Adrenal gland (tissue), 12 donors: ENCODE data around the gene ATP6V0A4. TPM values are rescaled to one million over a fixed set of nuclear protein-coding genes. Genes with fewer than 3 reads are reported as not detected.

ENCODE experiments used
- DNase-seq, 7 donors: peaks; one replicate each; pipeline ENCODE4 v3.0.0-alpha.2; 2019 to 2020
- H3K27ac ChIP-seq, 5 donors: fragments of 200-600 bp; sonication (generic) in 4 of 5; 1 replicate in 3 of 5; 2 replicates in 2 of 5; pipeline versions ENCODE4 v1.5.1 to v1.8.0; 2016 to 2020; ENCODE audit warnings: mild to moderate bottlenecking in 1 of 5
- H3K27me3 ChIP-seq: fragments of 200-600 bp; 2 replicates; pipeline ENCODE4 v1.8.0; 2021
- H3K36me3 ChIP-seq, 2 donors: fragments of 200-600 bp; replicated peaks in 1 of 2; 1 replicate in 1 of 2; 2 replicates in 1 of 2; pipeline versions ENCODE4 v1.5.1 to v1.8.0; 2018 to 2022
- H3K4me1 ChIP-seq, 2 donors: fragments of 200-600 bp; replicated peaks in 1 of 2; 1 replicate in 1 of 2; 2 replicates in 1 of 2; pipeline versions ENCODE4 v1.5.1 to v1.8.0; 2018 to 2021
- H3K4me3 ChIP-seq, 4 donors: fragments of 200-600 bp; sonication (generic) in 3 of 4; one replicate each; pipeline ENCODE4 v1.5.1; 2016 to 2018
- H3K9me3 ChIP-seq, 3 donors: fragments of 200-600 bp; sonication (generic) in 1 of 3; replicated peaks in 1 of 3; 1 replicate in 2 of 3; 2 replicates in 1 of 3; pipeline versions ENCODE4 v1.5.1 to v1.8.0; 2016 to 2021
- CTCF ChIP-seq, 6 experiments: fragments of 450-650 bp in 4 of 6; fragments of 200-600 bp in 2 of 6; sonication (generic) in 1 of 6; IDR thresholded peaks; 1 replicate in 5 of 6; 2 replicates in 1 of 6; pipeline versions ENCODE4 v1.5.1 to v1.8.0; 2016 to 2021; ENCODE audit warnings: antibody characterized with exemption in 6 of 6, mild to moderate bottlenecking in 2 of 6, moderate library complexity in 1 of 6
- POLR2A ChIP-seq, 2 donors: fragments of 450-650 bp; IDR thresholded peaks; one replicate each; pipeline ENCODE4 v1.6.1; 2017; ENCODE audit warnings: antibody characterized with exemption in 2 of 2, mild to moderate bottlenecking in 2 of 2, moderate library complexity in 1 of 2
- WGBS, 4 donors: extraction: QIAGEN DNeasy Blood & Tissue Kit in 2 of 4; methylation state at CpG; one replicate each; pipeline versions ENCODE4 v1.1.5 to v1.1.7; 2013 to 2017; 5-methylcytosine and 5-hydroxymethylcytosine counted together
- intact Hi-C, 2 donors: fragments of 100-400 bp; cut with DNase I; formaldehyde crosslinking; loops; one replicate each; pipeline versions ENCODE4 v1.14.1 to v1.15.0; 2022 to 2023
- polyA plus RNA-seq, 3 donors: library from polyadenylated mRNA; stranded (reverse); fragments of 200-250 nt in 2 of 3; fragments of 350-450 nt in 1 of 3; fragmentation: Illumina TruSeq in 1 of 3; extraction: RNeasy Lipid Tissue Mini Kit (QIAGEN cat#74804) in 1 of 3; gene quantifications; one replicate each; pipeline ENCODE4 v1.2.3, GENCODE V29; 2013 to 2014
- total RNA-seq, 9 donors: library from RNA; depleted of rRNA in 4 of 9; stranded (reverse); fragments of >200 nt in 4 of 9; fragments of 120-200 nt in 1 of 9; fragmentation: NEBNext Ultra II Directional in 1 of 9; extraction: Animal tissue kit (Norgen Biotek cat#: 25700) in 1 of 9; gene quantifications; one replicate each; pipeline versions ENCODE4 v1.1.0 to v1.2.4, GENCODE V29; 2013 to 2023
- donor health status: healthy with polysubstance abuse.
- donor health status: Bipolar disorder and iron deficiency.
- donor health status: DM: yes; HTN: yes; CAD: no.
- donor health status: DM: no; HTN: no; CAD: no.
- donor health status: DM: no; HTN: no; CAD: no.
- donor health status: DM: yes; HTN: yes; CAD: no.

The ATP6V0A4 gene
- total and polyA plus RNA-seq, 12 donors, result 0.22 TPM; not detected in 11

GRCh38 chr7:138770904-138771303, 27.1 kb downstream of the ATP6V0A4 start:
- no peaks in the 10 kb centered on the region for H3K4me1 ChIP-seq

GRCh38 chr7:138768241-138768640, 29.8 kb downstream of the ATP6V0A4 start:
- H3K27ac ChIP-seq, result no peak overlapping the region
- H3K36me3 ChIP-seq, result no peaks in the 10 kb centered on the region
- intact Hi-C loops, result no loop called here
- no peak for TF ChIP-seq CTCF (IDR thresholded peaks at IDR 0.05)
- no peak for TF ChIP-seq POLR2A (IDR thresholded peaks at IDR 0.05)
- no peaks in the 10 kb centered on the region for H3K9me3 ChIP-seq
- 33 to 91% (median 80%) methylated on average over 2 of the region's 2 CpGs for WGBS, 4 donors
- no peak overlapping the region for H3K4me3 ChIP-seq
- DNase-seq, result no peak
- H3K27me3 ChIP-seq, result no peaks in the 10 kb centered on the region
- H3K4me1 ChIP-seq, result no peaks in the 10 kb centered on the region

More at GRCh38 chr7:138770904-138771303, 27.1 kb downstream of the ATP6V0A4 start:
- DNase-seq, result no peak
- Histone ChIP-seq H3K36me3 (no peaks in the 10 kb centered on the region), H3K9me3 (no peaks in the 10 kb centered on the region), H3K27me3 (no peaks in the 10 kb centered on the region), H3K27ac (no peak overlapping the region), H3K4me3 (no peak overlapping the region)
- 91 to 96% (median 93%) methylated on average over 8 of the region's 8 CpGs for WGBS, 4 donors
- no peak for TF ChIP-seq POLR2A (IDR thresholded peaks at IDR 0.05)
- TF ChIP-seq CTCF (IDR thresholded peaks at IDR 0.05), result no peak
- intact Hi-C loops, result no loop called here

- H3K27me3 ChIP-seq, result no peaks in the 10 kb centered on the region
- intact Hi-C loops, result no loop called here
- DNase-seq, result no peak
- WGBS, 4 donors, result 60 to 72% (median 63%) methylated on average over 4 of the region's 4 CpGs
- no peaks in the 10 kb centered on the region for H3K9me3 ChIP-seq
- no peak overlapping the region for H3K4me3 ChIP-seq
- TF ChIP-seq CTCF (IDR thresholded peaks at IDR 0.05) (no peak), POLR2A (IDR thresholded peaks at IDR 0.05) (no peak)
- H3K27ac ChIP-seq, result no peak overlapping the region
- H3K4me1 ChIP-seq, result peaks cover 0 to 8% of the 10 kb centered on the region in 2 donors
- no peaks in the 10 kb centered on the region for H3K36me3 ChIP-seq
Observed at GRCh38 chr7:138756591-138757242, 41.3 kb downstream of the ATP6V0A4 start.

GRCh38 chr7:138755842-138756590, 42.0 kb downstream of the ATP6V0A4 start:
- TF ChIP-seq CTCF (IDR thresholded peaks at IDR 0.05) (no peak), POLR2A (IDR thresholded peaks at IDR 0.05) (no peak)
- H3K36me3 ChIP-seq, result no peaks in the 10 kb centered on the region
- no peaks in the 10 kb centered on the region for H3K9me3 ChIP-seq
- no peak overlapping the region for H3K27ac ChIP-seq
- H3K4me3 ChIP-seq, result no peak overlapping the region
- 72 to 87% (median 79%) methylated on average over 4 of the region's 4 CpGs for WGBS, 4 donors
- intact Hi-C loops, result no loop called here
- peaks cover 0 to 8% of the 10 kb centered on the region in 2 donors for H3K4me1 ChIP-seq
- no peak for DNase-seq
- H3K27me3 ChIP-seq, result no peaks in the 10 kb centered on the region
